GM12878 (cell line): ENCODE results near the gene PTAFR. TPM values are rescaled to one million over a fixed set of nuclear protein-coding genes. Genes with fewer than 3 reads are reported as not detected.

Source experiments
- ATAC-seq: fragments of 200-7000 bp; cut with Tn5 transposase; 3 replicates; pipeline ENCODE4 v1.9.1; 2020; ENCODE audit warnings: mild to moderate bottlenecking, moderate library complexity
- BruUV-seq: library from RNA; stranded (reverse); fragments of 400-500 nt; replicated peaks from 2 replicates; lab custom pipeline; 2021; lab: Mats Ljungman, UMichigan
- CTCF ChIA-PET: fragments of 300-600 bp; sonication (Branson Sonifier 250); formaldehyde crosslinking; extraction: SDS; loops from one replicate; lab custom pipeline; 2021; ENCODE audit warnings: inconsistent platforms; lab: Yijun Ruan, JAX
- POLR2A ChIA-PET: fragments of 350-600 bp; formaldehyde crosslinking; extraction: SDS; loops from one replicate; lab custom pipeline; 2021; ENCODE audit warnings: inconsistent platforms; lab: Charles Lee
- RAD21 ChIA-PET: fragments of 300-600 bp; sonication (Branson Sonifier 250); formaldehyde crosslinking; loops from one replicate; lab custom pipeline; 2023; ENCODE audit warnings: antibody characterized with exemption; ENCODE audit not compliant: unreplicated experiment; lab: Charles Lee
- SMC1A ChIA-PET: fragments of 300-600 bp; sonication (Branson Sonifier 250); formaldehyde crosslinking; loops from one replicate; lab custom pipeline; 2023; ENCODE audit not compliant: unreplicated experiment, uncharacterized antibody; lab: Charles Lee
- DNase-seq: peaks from one replicate; pipeline ENCODE4 v3.0.0-alpha.2; 2011; ENCODE audit warnings: low read depth, low spot score
- FAIRE-seq: peaks from 3 replicates; lab custom pipeline; 2011; peaks lifted over from hg19 to GRCh38; lab: Jason Lieb, UNC
- H2AFZ ChIP-seq: 2 replicates; pipeline ENCODE4 v1.6.0; 2011; ENCODE audit warnings: low read depth, low read length, control low read depth; ENCODE audit not compliant: control insufficient read depth
- H3K27ac ChIP-seq: 2 replicates; pipeline ENCODE4 v1.5.1; 2011; ENCODE audit warnings: control low read depth; ENCODE audit not compliant: control insufficient read depth, insufficient read depth
- H3K27me3 ChIP-seq, 2 experiments: replicated peaks in 1 of 2; 2 replicates each; pipeline versions ENCODE4 v1.6.0 to v1.6.1; 2011; ENCODE audit warnings: low read length in 1 of 2; ENCODE audit not compliant: control insufficient read depth in 2 of 2, insufficient read depth in 2 of 2
- H3K36me3 ChIP-seq, 2 experiments: 2 replicates each; pipeline ENCODE4 v1.5.1; 2011; ENCODE audit warnings: low read length in 1 of 2; ENCODE audit not compliant: control insufficient read depth in 2 of 2, insufficient read depth in 2 of 2
- H3K4me1 ChIP-seq: 2 replicates; pipeline ENCODE4 v1.6.1; 2011; ENCODE audit warnings: mild to moderate bottlenecking, low read length, moderate library complexity, mixed read lengths; ENCODE audit not compliant: control insufficient read depth, insufficient read depth
- H3K4me2 ChIP-seq: 2 replicates; pipeline ENCODE4 v1.6.0; 2011; ENCODE audit warnings: control low read depth; ENCODE audit not compliant: control insufficient read depth, insufficient read depth
- H3K4me3 ChIP-seq: fragments of 200-600 bp; sonication (generic); 2 replicates; pipeline ENCODE4 v1.5.1; 2016
- H3K79me2 ChIP-seq: 2 replicates; pipeline ENCODE4 v1.6.0; 2011; ENCODE audit warnings: low read length; ENCODE audit not compliant: control insufficient read depth, insufficient read depth
- H3K9ac ChIP-seq: 2 replicates; pipeline ENCODE4 v1.8.0; 2011; ENCODE audit warnings: low read length, control low read depth, mixed read lengths; ENCODE audit not compliant: control insufficient read depth, insufficient read depth
- H3K9me3 ChIP-seq: replicated peaks from 3 replicates; pipeline ENCODE4 v1.5.1; 2011; ENCODE audit warnings: mild to moderate bottlenecking, low read length; ENCODE audit not compliant: control insufficient read depth, insufficient read depth
- H4K20me1 ChIP-seq: 2 replicates; pipeline ENCODE4 v1.6.0; 2011; ENCODE audit not compliant: control insufficient read depth, insufficient read depth
- CBX5 ChIP-seq: sonication (generic); IDR thresholded peaks from 2 replicates; pipeline ENCODE4 v1.6.1; 2016; ENCODE audit warnings: low read depth, moderate library complexity, mild to moderate bottlenecking, inconsistent platforms
- CEBPB ChIP-seq, 2 experiments: fragments of 150-350 bp in 1 of 2; IDR thresholded peaks; 2 replicates each; pipeline ENCODE4 v1.6.1; 2012 to 2014; ENCODE audit warnings: low read depth in 2 of 2, low read length in 2 of 2, borderline replicate concordance in 1 of 2, inconsistent platforms in 1 of 2
- EED ChIP-seq: sonication (generic); IDR thresholded peaks from 2 replicates; pipeline ENCODE4 v1.6.1; 2016; ENCODE audit warnings: antibody characterized with exemption, low read depth
- EP300 ChIP-seq, 2 experiments: fragments of 150-350 bp in 1 of 2; IDR thresholded peaks; 2 replicates each; pipeline ENCODE4 v1.6.1; 2011 to 2012; ENCODE audit warnings: low read depth in 2 of 2, low read length in 2 of 2, borderline replicate concordance in 1 of 2, improper control_type of control experiment in 1 of 2, inconsistent platforms in 1 of 2; ENCODE audit not compliant: control insufficient read depth in 1 of 2
- FOXK2 ChIP-seq: fragments of 450-650 bp; IDR thresholded peaks from 2 replicates; pipeline ENCODE4 v1.6.1; 2017; ENCODE audit warnings: mild to moderate bottlenecking, moderate library complexity
- NRF1 ChIP-seq: conservative IDR thresholded peaks from 2 replicates; pipeline ENCODE4 v1.6.1; 2011; ENCODE audit warnings: mild to moderate bottlenecking, low read depth, low read length, improper control_type of control experiment
- POLR2A ChIP-seq: IDR thresholded peaks from 2 replicates; pipeline ENCODE4 v1.6.1; 2011; ENCODE audit warnings: low read depth, mild to moderate bottlenecking, low read length
- SREBF1 ChIP-seq: IDR thresholded peaks from 2 replicates; pipeline ENCODE4 v1.6.1; 2012; ENCODE audit warnings: mild to moderate bottlenecking, low read length
- TBL1XR1 ChIP-seq: IDR thresholded peaks from 2 replicates; pipeline ENCODE4 v1.6.1; 2012; ENCODE audit warnings: low read depth, low read length, improper control_type of control experiment
- ZZZ3 ChIP-seq: IDR thresholded peaks from 2 replicates; pipeline ENCODE4 v1.6.1; 2011; ENCODE audit warnings: low read depth; ENCODE audit not compliant: control insufficient read depth, insufficient read length
- WGBS: methylation state at CpG from one replicate; pipeline ENCODE4 v1.1.6; 2016; ENCODE audit warnings: low lambda C conversion rate; ENCODE audit not compliant: insufficient replicate concordance, insufficient coverage; ENCODE audit errors: missing lambda C conversion rate; 5-methylcytosine and 5-hydroxymethylcytosine counted together
- in situ Hi-C: fragments of 300-500 bp; cut with MboI; formaldehyde crosslinking; loops from 9 replicates; pipeline ENCODE4 v1.14.3; 2018; ENCODE audit warnings: mixed read lengths
- intact Hi-C: fragments of 100-400 bp; cut with micrococcal nuclease; formaldehyde crosslinking; loops from one replicate; pipeline ENCODE4 v1.14.2; 2022; ENCODE audit not compliant: unreplicated experiment
- polyA plus RNA-seq, 11 experiments: library from polyadenylated mRNA; depleted of rRNA in 4 of 11; unstranded in 6 of 11; stranded (reverse) in 5 of 11; fragments of >200 nt; fragmentation: Nextera tagmentation in 4 of 11; fragmentation: Illumina TruSeq in 1 of 11; extraction: Ambion mirVana in 4 of 11; extraction: Trizol in 1 of 11; gene quantifications; 1 replicate in 1 of 11; 2 replicates in 10 of 11; pipeline versions ENCODE4 v1.2.1 to v1.2.3, GENCODE V29; 2011 to 2016; ENCODE audit warnings: inconsistent platforms in 2 of 11, missing spikeins in 2 of 11, low read depth in 1 of 11
- total RNA-seq, 4 experiments: library from RNA; depleted of rRNA in 3 of 4; stranded (reverse); fragments of >200 nt in 3 of 4; fragmentation: Illumina TruSeq in 1 of 4; extraction: Trizol in 1 of 4; gene quantifications; 2 replicates each; pipeline versions ENCODE4 v1.2.1 to v1.2.3, GENCODE V29; 2013 to 2021
- TF ChIP-seq, protein P1 (sequence below): fragments of 450-650 bp; IDR thresholded peaks from 2 replicates; pipeline ENCODE4 v1.6.1; 2016; ENCODE audit warnings: mild to moderate bottlenecking
- TF ChIP-seq, protein P2 (sequence below): fragments of 450-650 bp; IDR thresholded peaks from 2 replicates; pipeline ENCODE4 v1.6.1; 2016; ENCODE audit warnings: mild to moderate bottlenecking

Gene PTAFR
- total and polyA plus RNA-seq, 10 of the 15 experiments (the other 5 are each of a cell fraction or from before 2014, with no cell fraction given): 17.5 to 251 (median 27.7) TPM

- TF ChIP-seq, protein P1, sequence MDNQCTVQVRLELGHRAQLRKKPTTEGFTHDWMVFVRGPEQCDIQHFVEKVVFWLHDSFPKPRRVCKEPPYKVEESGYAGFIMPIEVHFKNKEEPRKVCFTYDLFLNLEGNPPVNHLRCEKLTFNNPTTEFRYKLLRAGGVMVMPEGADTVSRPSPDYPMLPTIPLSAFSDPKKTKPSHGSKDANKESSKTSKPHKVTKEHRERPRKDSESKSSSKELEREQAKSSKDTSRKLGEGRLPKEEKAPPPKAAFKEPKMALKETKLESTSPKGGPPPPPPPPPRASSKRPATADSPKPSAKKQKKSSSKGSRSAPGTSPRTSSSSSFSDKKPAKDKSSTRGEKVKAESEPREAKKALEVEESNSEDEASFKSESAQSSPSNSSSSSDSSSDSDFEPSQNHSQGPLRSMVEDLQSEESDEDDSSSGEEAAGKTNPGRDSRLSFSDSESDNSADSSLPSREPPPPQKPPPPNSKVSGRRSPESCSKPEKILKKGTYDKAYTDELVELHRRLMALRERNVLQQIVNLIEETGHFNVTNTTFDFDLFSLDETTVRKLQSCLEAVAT: no peak
- TF ChIP-seq, protein P2, sequence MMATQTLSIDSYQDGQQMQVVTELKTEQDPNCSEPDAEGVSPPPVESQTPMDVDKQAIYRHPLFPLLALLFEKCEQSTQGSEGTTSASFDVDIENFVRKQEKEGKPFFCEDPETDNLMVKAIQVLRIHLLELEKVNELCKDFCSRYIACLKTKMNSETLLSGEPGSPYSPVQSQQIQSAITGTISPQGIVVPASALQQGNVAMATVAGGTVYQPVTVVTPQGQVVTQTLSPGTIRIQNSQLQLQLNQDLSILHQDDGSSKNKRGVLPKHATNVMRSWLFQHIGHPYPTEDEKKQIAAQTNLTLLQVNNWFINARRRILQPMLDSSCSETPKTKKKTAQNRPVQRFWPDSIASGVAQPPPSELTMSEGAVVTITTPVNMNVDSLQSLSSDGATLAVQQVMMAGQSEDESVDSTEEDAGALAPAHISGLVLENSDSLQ: no peak
Observed at GRCh38 chr1:28161751-28162150, 14.7 kb downstream of the PTAFR start (continued).

DNA sequence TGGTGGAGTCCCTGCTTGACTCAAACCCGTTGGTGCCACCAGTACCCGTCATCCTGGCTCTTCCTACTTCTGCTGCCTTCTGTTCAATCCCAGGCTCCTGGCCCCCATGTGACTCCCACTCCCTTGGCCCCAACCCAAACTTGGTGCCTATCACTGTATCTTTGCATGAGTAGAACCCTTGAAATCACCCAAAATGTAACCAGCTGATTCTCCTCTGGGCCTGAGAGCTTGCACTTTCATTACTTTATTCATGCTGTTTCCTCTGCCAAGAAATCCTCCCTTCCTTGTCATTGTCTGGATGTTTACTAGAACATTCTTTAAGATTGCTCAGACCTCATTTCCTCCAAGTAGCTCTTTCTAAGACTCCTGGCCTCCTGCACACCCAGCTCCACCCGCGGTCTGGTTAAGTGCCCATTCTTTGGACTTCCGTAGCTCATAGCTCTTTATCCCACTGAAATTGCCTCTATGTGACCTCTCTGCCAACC, 15.7 kb downstream of the PTAFR start:
- TF ChIP-seq EP300 (IDR thresholded peaks at IDR 0.05; ENCODE audit: borderline replicate concordance in 1 of 2, control insufficient read depth in 1 of 2, low read depth in 2 of 2, low read length in 2 of 2) (no peak), FOXK2 (no peak), CEBPB (IDR thresholded peaks at IDR 0.05; ENCODE audit: borderline replicate concordance in 1 of 2, low read depth in 2 of 2, low read length in 2 of 2) (no peak), CBX5 (no peak), EED (no peak), TBL1XR1 (no peak), POLR2A (no peak), ZZZ3 (no peak), NRF1 (no peak), SREBF1 (no peak)
- TF ChIP-seq, all 136 proteins: peak for 0
- no peak overlapping the region for H3K4me2 ChIP-seq

More for the DNA sequence above, 15.7 kb downstream of the PTAFR start:
- Histone ChIP-seq H3K9ac (no peak overlapping the region), H2AFZ (no peak overlapping the region), H3K9me3 (no peaks in the 10 kb centered on the region; the same call in 2 of the 3 replicates), H3K27me3 (no peaks in the 10 kb centered on the region), H3K79me2 (no peaks in the 10 kb centered on the region), H3K36me3 (peaks cover 0 to 7% of the 10 kb centered on the region in 2 experiments; a peak in 2 of 4 replicates), H4K20me1 (no peaks in the 10 kb centered on the region; the same call in 1 of the 2 replicates), H3K27ac (no peak overlapping the region), H3K4me1 (no peaks in the 10 kb centered on the region; the same call in 1 of the 2 replicates), H3K4me3 (no peak overlapping the region)
- no peak for FAIRE-seq
- intact Hi-C loops: no loop called here
- CTCF ChIA-PET: interaction anchor here (0.6 to 2.1 kb wide), 10 partner anchors 13 to 72 kb away, joined by 3 to 10 read pairs (median 4); partner anchors contain the start of gene EYA3
- SMC1A ChIA-PET: interaction anchor here (0.6 to 4.8 kb wide), 12 partner anchors 9 to 212 kb away, joined by 3 to 33 read pairs (median 6); no protein-coding TSS in a partner anchor
- no peak for DNase-seq
- POLR2A ChIA-PET: interaction anchor here (0.6 to 2.8 kb wide), 4 partner anchors 9 to 359 kb away, joined by 3 to 9 read pairs (median 4); no protein-coding TSS in a partner anchor
- BruUV-seq: no TSS peak
- in situ Hi-C loops: no loop called here
- no peak; the same call in 2 of the 3 replicates for ATAC-seq
- 100% methylated on average over 5 of the region's 5 CpGs for WGBS
- RAD21 ChIA-PET: interaction anchor here (0.6 to 2.7 kb wide), 6 partner anchors 9 to 73 kb away, joined by 3 to 13 read pairs (median 3); no protein-coding TSS in a partner anchor
